GM19238 (cell line): ENCODE measurements around the gene KL.

ENCODE experiments used
- DNase-seq: peaks from one replicate; pipeline ENCODE4 v3.0.0; 2011; ENCODE audit warnings: low spot score; ENCODE audit not compliant: insufficient read length

KL gene

DNA sequence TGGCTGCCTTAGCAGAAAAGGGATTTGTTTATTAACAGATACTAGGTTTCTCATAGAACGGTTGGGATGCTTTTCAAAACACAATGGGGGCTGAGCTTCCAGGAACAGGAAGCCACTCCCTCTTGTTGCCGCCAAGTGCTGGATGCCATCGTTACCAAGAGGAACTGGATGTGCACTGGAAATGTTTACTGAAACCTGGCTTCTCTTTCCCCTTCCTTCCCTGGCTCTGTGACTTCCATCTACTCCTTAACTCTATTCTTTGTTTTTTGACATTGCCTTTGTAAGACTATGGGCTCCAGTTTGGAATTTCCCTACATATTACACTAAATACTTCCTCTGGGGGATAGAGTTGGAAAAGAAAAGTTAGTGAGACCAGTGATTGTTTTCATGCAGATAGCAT lies 11.7 kb upstream of the KL start:
- no peak for DNase-seq

DNA sequence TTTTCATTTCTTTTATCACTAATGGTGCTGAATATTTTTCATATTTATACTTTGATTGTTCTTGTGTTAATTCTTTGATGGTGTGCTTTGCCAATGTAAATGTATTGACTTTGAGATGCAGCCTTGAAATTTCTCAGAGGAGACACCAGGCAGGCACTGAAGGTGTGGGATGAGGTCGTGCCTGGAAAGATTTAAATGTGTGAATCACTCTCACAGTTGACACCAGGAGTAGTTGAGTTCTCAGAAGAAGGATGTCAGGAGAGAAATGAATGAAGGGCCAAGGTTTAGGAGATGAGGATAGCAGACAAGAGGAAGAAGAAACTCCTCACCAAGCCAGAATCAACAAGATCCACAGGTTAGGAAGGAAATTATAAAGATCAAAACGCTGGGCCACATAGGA lies 10.1 kb upstream of the KL start:
- DNase-seq, result no peak

DNA sequence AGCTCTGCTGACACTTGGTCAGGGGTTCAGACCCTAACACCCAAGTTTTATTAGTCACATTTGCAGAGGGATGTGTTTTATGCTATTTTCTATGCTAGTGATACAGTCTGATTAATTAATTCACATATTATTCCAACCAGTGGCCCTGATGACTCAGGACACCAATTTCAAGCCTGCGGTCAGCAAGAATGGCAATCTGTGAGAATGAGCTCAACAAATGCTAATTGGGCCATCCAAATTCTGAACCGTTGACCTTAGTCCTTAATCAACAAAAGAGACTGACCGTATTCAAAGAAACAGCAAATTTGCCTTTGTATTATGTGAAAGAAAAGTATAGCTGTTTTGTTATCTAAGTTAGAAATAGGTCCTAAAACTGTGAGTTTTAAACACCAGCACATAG lies 9.6 kb upstream of the KL start:
- DNase-seq, result no peak

DNA sequence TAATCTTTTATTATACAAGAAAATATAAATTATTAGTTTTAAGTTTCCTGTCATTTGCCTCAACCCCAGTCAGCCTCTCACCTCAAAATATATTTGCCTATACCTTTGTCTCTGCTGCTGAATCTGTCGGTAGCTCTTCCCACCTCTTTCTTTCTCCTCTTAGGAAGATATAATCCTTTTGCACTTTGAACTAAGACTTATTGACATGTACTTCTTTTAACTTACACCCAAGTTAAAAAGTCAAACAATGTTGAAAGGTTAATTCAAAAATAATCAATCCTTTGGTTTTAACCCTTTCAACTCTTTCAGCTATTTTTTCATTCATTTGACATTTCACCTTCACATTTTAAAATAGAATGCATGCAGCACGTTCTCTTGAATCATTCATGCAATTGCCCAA lies 9.0 kb upstream of the KL start:
- DNase-seq, result no peak

DNA sequence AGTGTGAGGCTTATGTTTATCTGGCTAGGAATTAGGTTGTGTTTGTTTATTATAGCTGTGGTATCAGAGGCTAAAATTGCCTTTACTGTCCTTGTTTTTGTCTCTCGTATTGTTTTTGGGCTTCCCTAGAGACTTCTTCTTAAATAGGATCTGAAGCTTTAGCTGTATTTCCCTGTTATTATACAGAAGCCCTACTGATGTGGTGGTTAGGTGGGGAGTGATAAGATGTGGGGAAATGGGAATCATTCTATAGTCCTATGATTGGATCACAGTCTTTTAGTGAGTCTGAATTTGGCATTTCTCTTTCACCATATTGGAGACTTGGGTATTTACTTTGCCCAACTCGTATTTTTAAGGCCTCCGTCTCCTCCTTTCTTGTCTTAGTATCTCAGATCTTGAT lies 8.3 kb upstream of the KL start:
- DNase-seq, result no peak

DNA sequence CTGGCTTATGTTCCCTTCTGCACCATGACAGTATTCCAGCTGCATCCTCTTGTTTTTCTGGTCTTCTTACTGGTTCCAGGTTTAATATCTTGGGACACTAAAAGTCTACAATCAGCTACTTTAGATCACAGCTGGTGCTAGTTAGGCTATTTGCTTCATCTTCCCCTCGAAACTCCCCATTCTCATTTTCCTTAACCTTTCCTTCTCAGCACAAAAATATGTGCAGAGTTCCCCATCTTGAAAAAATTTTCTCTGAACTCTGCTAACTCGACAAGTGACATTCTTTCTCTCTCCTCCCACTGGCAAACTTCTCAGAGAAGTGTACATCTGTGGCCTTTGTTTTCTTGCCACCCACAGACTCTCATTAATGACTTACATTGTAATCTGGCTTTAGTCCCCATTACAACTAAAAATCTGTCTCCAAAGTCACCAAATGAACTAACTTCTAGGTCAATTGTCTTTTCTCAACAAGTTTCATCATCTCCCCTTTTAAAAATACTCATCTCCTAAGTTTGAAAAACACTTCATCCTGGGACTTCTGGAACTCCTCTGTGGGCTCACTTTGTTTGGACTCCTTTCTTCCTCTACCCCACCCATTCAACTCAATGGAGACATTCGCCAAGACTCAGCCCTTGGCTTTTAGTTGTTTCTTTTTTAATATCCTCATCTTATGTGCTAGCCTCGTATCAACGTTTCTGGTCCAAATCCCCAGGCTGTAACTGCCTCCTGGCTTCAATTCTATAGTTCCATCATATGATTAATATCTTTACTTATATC lies 7.1 kb upstream of the KL start:
- no peak for DNase-seq

DNA sequence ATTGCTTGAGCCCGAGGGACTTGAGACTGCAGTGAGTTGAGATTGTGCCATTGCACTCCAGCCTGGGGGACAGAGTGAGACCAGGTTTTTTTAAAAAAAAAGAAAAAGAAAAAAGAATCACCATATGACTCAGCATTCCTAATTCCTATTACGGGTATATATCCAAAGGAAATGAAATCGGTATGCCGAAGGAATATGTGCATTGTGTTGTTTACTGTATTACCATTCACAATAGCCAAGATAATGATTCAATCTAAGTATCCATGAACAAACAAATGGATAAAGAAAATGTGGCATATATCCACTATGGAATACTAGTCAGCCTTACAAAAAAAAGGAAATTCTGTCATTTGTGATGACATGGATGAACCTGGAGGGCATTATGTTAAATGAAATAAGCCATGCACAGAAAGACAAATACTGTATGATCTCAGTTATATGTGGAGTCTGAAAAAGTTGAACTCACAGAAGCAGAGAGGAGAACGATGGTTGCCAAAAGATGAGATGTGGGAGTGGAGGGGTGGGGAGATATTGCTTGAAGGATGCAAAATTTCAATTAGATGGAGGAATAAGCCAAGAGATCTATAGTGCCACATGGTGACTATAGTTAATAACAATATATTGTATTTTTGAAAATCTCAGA lies 4.3 kb upstream of the KL start:
- DNase-seq, result no peak

DNA sequence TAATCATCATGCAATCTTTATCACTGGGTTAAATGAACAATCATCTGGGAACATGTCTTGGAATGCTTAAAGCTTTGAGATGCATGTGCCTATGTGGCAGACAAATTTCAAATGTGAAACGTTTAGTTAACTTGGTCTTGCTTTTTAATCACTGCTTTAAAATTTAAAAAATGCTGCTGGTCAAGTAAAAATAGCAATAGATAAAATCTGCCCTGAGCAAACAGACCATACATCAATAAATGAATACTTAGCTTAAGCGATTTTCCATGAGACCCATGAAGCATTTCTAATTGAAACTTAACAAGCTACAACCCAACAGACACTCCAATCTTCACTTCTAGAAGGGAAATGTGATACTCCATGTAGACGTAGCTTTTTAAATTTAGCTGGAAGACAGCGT lies 1.9 kb upstream of the KL start:
- DNase-seq, result no peak

DNA sequence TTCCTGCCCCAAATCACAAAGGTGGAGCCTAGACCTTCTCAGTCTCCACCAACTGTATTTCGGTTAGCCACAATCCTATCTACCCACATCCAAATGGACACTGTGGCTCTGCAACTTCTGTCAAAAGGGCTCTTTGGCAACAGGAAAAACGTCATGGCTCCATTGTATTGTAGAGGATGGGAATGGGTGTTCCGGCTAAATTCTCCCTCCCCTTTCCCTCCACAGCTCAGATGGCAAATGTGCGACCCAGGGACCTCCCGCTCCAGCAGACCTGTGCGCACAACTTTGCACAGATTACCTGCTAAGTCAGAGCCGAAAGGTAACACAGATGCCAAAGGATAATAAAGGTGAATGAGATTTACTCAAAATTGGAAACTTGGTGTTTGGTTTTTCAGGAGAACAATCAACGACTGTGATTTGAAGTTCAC lies 968 bp upstream of the KL start:
- no peak for DNase-seq

DNA sequence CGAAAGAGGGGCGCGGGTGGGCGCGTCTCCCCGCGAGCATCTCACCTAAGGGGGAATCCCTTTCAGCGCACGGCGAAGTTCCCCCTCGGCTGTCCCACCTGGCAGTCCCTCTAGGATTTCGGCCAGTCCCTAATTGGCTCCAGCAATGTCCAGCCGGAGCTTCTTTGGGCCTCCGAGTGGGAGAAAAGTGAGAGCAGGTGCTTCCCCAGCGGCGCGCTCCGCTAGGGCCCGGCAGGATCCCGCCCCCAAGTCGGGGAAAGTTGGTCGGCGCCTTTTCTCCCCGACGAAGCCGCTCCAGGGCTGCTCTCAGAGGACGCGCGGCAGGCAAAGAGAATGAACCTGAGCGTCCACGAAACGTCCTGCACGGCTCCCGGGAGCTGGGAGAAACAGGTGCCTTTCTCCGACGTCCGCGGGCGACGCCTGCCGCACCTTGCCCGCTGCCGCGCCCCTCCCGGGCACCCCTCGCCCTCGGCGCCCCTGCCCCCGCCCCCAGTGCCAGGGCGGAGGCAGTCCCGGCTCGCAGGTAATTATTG lies 366 bp upstream of the KL start:
- DNase-seq, result peak; percentile 26

DNA sequence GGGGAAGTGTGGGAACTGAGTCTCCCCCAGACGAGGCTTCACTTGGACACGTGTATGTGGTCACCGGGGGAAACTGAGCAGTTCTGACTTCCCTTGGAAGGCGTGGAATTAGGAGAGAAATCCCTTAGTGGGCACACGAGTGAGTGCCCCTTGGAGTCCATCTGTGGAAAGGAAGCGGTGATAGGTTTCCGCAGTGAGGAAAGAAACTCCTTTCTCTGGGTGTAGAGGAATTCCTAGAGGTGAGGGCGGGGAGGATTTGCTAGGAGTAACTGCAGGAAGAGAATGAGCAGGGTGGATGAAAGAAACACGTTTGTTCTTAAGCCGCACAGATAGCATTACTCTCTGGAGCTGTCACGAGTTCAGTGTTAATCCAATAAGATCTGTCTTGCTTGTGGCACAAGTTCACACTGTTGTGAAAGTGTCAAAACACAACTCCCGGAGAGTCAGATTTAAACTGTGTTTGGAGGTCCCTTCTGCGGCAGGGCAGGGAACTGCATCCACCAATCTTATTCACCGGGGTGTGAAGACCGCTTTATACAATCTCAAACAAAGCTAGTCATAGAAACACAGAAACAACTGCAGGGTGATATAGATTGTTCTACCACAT lies 1.2 kb downstream of the KL start:
- DNase-seq, result peak; percentile 66

DNA sequence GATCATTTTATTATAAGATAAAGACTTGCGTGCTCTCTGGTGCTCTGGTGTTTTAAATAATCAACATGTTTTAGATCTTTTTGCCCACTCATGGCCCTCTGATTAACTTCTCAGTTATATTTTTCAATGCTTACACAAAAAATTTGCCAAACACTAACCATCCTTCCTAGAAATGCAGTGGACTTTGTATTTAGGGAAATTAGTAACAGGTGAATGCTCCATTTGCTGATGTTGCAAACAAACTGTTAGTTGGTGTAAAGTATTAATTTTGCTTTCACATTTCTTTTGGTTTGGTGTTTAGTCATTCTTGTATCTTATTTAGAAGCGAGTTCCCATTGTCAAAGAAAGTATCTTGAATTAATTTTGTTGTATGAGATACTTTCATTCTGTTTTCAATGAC lies 2.7 kb downstream of the KL start:
- DNase-seq, result no peak

DNA sequence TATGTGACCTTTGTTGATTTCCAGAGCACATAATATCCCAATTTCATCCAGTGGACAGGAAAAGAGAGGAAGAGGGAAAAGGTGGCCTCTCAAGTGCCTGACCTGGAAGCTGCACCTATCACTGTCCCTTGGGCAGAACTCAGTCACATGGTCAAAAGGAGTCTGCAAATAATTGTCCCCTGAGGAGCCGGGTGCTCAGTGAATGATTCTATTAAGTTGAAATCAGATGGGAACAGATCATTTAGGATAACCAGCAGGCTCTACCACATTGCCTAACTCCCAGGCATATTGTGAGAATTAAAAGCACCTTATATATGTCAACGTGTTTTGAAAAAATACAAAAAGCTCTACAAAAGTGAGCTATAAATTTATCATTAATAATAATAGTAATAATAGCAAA lies 6.8 kb downstream of the KL start:
- DNase-seq, result no peak

DNA sequence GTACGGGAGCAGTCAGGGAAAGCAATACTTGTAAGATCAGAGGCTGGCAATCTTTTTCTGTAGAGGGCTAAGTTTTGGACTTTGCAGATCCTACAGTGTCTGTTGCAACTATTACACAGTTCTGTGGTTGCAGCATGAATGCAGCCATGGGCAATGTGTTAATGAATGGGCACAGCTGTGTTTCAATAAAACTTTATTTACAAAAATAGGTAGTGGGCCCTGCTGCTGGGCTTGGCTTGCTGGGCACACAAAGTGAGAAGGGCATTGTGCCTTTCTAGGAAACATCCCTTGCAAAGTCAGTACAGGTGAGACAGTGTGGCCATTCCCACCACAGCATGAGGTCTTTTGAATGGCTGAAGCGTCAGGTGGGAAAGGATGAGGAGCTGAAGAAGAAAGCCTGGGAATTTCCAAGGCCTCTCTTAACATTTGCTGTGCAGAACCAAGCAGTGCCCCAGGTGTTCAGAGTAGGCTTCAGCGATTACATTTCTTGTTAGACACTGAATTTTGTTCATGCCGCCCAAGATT lies 9.1 kb downstream of the KL start:
- DNase-seq, result no peak

DNA sequence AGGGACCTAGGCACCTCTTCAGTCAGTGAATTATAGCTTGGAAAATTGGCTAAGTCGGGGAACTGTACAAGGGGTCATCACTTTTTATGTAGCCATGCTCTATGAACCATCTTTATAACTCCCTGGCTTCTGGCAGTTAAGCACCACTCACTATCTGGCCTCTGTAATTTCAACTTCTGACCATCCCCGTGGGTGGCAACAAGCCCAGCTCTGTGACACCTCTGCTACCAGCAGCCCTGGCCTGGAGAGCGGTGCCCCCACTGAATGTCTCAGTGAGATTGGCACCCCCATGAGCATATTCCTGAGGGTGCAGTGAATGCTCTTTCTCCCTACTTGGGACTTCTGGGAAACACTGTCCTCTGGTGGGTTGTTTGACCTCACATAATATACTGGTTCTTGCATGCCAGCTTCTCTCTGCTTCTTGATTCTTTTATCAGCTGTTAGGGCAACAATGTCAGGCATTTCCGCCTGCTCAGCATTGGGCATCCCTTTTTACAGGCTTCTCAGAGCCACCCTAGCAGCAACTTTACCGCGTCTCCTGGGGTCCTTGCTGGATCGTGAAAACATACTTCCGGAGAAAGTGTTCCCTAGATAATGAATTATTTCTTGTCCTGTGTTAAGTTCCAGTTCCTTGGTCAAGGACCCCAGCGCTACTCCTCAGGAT lies 10.4 kb downstream of the KL start:
- DNase-seq, result no peak

DNA sequence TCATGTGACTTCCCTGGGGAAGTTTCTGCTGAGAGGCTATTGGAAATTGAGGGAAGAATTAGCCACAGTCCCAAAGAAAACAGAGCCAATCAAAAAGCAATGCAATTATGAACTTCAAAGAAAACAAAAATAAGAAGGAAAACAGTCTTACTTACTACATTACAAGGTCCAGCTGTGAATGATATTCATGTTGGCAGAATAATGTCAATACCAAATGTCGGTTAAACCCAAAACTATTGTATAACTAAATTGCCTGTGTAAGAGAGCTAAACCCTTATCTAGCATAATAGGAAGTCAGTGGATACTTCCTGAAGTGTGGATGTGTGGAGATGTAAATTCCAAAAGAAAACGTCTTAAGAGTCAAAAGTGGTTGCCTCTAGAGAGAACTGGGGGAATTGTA lies 12.4 kb downstream of the KL start:
- no peak for DNase-seq

DNA sequence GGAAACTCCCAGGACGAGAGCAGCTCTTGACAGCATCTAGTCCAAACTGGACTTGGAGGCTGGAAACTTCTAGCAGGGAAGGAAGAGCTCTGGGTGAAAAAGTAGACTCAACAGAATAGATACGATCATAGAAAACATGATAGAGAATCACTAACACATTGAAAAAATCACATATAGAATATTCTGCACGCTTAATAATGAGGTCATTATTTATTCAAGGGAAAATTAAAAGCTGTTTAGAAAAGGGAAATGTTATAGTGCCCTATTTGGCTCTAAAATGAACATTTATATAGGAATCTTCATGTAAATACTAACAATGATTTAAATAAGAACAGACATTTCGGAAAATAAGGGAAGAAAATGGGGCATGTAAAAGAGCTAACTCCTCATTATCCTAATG lies 15.1 kb downstream of the KL start:
- no peak for DNase-seq

DNA sequence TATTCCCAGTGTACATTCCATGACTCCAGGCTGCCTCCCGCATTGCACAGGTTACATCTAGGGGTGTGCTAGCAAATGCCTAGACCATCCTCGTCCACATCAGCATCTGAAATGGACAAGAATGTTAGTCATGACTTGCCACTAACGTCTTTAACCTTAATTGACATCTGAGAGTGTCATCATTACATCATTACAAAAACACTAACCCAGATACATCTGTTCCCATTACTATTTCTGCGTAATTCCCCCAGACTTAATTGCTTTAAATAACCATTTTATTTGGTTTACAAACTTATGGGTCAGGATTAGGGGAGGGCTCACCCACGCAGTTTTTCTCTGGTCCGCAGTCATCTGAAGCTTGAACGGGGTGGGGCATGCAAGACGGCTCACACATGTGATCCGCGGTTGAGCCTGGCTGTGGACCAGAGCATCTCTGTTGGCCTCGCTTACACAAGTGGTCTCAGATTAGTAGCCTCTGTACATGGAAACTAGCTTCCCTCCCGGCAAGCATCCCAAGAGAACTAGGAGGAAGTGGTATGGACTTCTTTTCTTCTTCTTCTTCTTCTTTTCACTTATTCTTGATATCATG lies 15.9 kb downstream of the KL start:
- DNase-seq, result no peak

DNA sequence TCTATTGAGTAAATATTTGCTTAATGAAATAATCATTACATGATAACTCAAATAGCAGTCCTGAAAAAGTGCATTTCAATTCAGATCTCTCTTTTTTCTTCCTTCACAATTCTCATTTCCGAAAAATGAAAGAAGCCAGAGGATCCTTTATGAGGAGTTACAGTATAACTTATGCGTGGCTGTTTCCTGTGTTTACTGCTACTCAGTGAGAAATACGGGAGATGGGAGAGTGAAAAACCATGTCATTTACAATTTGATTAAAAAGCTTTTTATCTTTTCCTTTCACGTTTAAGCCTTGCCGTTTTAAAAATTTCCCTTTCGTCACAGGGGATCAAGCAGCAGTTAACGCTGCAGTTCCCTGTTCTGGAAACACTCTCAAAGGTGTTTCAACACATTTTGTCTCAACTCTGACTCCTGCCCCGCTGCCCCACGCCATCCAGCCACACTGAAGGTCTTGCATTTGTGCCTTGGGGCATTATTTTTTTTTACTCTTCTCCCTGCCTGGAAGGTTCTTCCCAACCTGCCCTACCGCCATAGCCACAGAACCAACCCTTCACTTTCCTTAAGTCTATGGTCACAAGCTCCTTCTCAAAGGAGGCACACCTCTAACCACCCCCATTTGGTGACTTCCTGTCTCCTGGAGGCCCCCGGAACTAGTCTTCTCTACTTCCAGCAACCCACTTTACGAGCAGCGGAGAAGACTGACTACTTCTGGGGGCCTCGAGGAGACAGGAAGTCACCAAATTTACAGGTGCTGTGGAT lies 17.0 kb downstream of the KL start:
- DNase-seq, result no peak

DNA sequence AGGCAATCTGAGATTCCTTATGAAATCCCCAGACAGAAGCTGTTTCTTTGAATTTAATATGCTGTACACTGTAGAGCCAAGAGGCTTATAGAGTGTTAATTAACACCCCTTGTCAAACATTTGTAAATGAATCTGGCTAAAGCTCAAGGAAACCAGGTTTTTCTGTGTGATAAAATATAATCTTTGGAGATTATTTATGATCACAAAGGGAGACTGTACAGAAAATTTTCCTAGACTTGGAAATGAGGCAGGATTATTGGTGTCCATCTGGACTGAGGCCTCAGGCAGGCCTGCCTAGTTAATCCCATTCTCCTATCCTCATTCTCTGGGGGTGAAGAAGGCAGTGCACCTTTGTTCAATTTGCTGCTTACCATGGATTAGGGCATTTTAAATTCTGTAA lies 17.8 kb downstream of the KL start:
- DNase-seq, result no peak
